ENCODE data around the gene MROH7.

The MROH7 gene

DNA sequence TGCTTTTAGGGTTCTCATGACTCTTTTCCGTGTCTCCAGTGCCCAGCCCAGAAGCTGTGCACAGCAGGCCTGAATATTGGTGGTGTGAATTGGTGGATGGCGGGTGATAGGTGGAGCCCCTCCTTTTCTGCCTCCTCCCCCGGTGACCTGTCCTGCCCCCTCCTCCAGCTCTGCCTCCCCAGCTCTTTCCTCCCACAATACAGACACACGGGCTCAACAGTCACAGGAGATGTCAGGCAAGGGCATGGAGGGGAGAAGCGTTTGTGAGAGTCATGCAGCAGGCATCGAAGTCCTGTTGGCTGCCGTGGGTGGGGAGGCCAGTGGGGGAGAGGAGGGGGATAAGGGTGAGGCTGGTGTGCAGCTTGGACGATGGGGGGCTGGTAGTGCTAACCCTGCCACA, 56.8 kb downstream of the MROH7 start:
- DNase-seq (ENCODE audit: low read depth), result no peak

- no peak for DNase-seq (ENCODE audit: low read depth)
Measured at GRCh38 chr1:54699936-54700525, 58.4 kb downstream of the MROH7 start.

GRCh38 chr1:54701066-54701465, 59.5 kb downstream of the MROH7 start:
- no peak for DNase-seq (ENCODE audit: low read depth)

GRCh38 chr1:54701996-54702395, 60.4 kb downstream of the MROH7 start:
- DNase-seq (ENCODE audit: low read depth), result no peak

GRCh38 chr1:54703471-54703870, 61.9 kb downstream of the MROH7 start:
- DNase-seq (ENCODE audit: low read depth), result no peak

DNA sequence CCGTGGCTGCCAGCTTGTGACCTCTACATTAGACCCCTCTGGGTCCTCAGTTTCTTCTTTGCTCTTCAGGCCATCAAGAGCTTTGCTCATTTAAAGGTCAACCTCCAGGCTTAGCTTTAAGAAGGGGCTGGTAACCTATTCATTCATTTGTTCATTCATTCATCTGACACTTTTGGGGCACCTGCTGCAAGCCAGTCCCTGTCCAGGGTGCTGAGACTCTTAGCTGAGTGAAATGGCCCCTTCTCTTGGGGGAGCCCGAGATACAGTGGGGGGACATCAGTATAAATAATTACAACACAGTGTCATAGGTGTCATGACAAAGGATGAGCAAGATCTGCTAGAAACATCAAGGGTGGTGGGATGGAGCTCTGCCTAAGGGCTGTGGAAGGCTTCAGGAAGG, 63.6 kb downstream of the MROH7 start:
- no peak for DNase-seq (ENCODE audit: low read depth)

DNA sequence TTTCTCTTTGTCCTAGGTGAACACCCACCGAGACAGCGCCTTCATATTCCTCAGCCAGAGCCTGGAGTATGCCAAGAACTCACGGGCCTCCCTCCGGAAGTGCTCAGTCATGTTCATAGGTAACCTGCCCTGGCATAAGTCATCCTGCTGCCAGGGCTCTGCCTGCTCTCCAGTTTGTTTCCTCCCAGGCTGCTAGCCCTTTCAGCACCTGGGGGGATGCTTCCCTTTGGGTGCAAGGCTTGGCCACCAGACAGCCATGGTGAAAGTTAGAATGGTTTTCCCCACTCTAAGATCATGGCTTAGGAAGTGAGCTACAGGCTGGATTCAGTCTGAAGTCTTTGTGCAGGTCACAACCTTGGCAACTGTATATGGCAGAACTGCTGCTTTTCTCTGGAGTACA, 64.8 kb downstream of the MROH7 start:
- DNase-seq (ENCODE audit: low read depth), result no peak

- no peak for DNase-seq (ENCODE audit: low read depth)
Measured at GRCh38 chr1:54708385-54708784, 66.8 kb downstream of the MROH7 start.

DNA sequence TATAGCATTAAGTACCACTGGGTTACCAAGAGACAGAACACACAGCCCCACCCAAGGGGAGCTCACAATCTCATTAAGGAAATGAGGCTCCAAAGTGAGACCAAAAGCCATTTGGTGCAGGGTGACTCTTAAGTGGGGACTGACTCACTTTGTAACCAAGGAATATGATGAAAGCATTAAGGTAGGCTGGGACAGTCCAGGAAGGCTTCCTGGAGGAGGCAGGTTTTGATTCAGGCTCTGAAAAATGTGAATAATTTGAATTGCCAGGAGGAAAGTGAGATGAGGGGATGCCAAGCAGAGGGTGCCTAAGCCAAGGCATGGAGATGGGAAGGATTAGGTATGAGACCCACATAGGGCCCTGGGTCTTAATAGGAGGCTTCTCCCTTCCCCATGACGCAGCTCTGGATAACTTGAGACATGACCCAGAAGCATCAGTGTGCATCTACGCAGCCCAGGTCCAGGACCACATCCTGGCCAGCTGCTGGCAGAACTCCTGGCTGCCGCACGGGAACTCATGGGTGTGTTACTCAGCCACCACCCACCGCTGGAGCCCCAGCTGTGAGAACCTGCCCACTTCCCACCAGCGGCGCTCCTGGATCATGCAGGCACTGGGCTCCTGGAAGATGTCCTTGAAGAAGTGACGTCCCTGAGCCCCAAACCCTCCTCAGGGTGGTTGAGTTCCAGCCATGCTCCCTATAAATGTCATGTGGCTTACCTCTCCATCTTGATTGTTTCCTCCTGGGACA, 68.1 kb downstream of the MROH7 start:
- no peak for DNase-seq (ENCODE audit: low read depth)

DNA sequence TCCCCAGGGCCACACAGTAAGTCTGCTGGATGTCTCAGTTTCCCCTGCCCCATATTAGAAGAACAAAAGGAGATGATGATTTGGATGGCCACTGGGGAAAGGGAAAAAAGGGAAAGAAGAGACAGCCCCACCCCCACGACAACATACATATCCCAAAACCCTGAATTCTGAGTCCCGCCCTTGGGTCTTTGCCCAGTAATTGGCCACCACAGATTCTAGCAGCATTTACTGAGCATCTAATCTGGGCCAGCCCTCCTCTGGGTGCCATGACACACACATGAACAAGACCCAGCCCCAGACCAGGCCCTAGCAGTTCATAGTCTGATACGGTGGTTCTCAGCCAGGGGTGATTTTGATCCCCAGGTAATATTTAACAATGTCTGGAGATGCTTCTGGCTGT, 68.8 kb downstream of the MROH7 start:
- no peak for DNase-seq (ENCODE audit: low read depth)

DNA sequence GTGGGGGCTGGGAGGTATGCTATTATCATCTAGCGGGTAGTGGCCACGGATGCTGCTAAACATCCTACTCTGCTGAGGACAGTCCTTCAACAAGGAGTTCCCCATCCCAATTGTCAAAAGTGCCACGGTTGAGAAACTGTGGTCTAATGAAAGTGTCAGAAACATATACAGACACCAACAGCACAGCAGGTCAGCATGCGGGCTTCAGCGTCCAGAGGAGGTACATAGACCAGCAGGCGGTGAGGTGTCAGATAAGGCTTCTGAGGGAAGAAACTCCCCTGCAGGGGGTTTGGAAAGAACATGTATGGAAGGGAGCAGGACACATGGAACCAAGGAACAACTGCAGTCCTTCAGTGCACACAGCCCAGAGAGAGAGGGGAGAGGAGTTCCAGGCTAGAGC, 69.3 kb downstream of the MROH7 start:
- no peak for DNase-seq (ENCODE audit: low read depth)

DNA sequence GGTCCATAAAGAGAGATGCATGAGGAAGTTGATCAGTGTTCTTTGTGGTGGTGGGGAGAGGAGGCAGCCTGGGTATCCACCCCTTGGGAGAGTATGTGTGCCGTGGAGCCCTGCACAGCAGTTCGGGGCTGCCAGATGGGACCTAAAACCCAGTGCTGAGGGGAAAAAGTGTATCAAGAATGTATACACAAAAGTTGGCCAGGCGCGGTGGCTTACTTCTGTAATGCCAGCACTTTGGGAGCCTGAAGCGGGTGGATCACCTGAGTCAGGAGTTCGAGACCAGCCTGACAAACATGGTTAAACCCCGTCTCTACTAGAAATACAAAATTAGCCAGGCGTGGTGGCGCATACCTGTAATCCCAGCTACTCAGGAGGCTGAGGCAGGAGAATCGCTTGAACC, 70.0 kb downstream of the MROH7 start:
- no peak for DNase-seq (ENCODE audit: low read depth)

GRCh38 chr1:54714881-54715492, 73.4 kb downstream of the MROH7 start:
- DNase-seq (ENCODE audit: low read depth), result no peak

- peak; percentile 82 for DNase-seq (ENCODE audit: low read depth)
Measured at GRCh38 chr1:54715493-54716298, 74.1 kb downstream of the MROH7 start, which contains the start of gene TTC4. Gene TTC4, plus strand, starts transcription at chr1:54715861. Its CDS starts 48 bp downstream, at chr1:54715909.

DNA sequence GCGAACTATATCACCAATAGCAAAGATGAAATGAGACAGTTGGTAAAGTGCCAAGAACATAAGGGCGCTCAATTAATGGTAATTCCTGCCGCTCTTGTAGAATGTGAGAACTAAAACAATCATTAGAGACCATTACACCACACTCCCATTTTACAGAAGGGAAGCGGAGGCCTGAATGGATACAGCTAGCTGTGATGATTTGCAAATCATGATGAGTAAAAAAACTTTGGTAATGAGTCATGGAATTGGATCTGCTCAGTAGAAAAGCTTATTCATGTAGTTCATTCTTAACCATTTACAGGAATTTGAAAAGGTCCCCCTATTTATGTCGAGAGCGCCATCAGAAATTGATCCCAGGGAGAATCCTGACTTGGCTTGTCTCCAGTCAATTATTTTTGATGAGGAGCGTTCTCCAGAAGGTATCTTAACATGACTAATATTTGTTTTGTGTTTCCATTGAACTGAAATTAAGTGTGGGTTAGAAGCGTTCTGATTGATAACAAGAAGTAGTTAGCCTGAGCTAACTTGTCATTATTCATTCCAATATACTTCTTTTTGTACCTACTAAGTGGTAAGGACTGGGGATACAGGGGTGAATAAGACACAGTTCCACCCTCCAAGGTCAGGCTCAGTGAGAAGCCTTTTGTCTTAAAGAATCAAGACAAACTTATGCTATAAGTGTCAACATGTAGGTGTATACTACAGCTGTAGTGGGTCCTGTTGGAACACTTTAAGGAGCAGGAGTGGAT, 74.9 kb downstream of the MROH7 start:
- DNase-seq (ENCODE audit: low read depth), result no peak

DNA sequence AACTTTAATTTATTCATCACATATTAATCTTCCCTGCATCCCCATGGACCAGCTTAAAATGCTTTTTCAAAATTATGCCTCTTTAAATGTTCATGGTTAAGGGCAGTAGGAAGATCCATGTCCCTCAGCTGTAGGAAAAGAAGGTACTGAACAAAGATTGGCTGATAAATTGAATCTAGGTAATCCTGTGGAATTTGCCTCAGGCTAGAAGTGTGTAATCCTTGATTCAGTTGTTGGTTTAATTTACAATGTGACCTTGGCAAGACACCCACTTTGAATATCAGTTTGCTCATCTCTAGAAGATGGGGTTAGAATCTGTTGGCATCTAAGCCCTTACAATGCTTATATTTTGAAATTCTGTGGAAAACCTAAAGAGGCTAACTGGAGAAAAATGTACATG, 80.1 kb downstream of the MROH7 start:
- no peak for DNase-seq (ENCODE audit: low read depth)

GRCh38 chr1:54723985-54724384, 82.4 kb downstream of the MROH7 start:
- no peak for DNase-seq (ENCODE audit: low read depth)

GRCh38 chr1:54724771-54725170, 83.2 kb downstream of the MROH7 start:
- no peak for DNase-seq (ENCODE audit: low read depth)

GRCh38 chr1:54728027-54728426, 86.4 kb downstream of the MROH7 start:
- no peak for DNase-seq (ENCODE audit: low read depth)

DNA sequence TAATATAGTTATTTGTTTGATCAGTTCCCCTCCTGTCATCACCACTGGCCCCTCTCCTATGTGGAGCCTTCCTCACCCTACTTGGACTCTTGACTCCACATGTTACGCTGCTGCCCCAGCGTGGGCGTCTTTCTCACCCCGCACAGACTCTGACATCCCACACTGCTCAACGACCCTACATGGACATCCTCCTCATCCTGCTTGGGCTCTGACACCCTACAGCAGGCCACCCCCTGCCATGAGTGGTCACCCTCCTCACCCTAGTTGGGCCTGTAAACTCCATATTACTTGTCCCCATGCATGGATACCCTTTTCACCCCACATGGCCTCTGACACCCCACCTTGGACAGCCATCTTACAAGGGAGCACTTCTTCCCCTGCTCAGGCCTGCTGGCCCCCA, 95.1 kb downstream of the MROH7 start:
- DNase-seq (ENCODE audit: low read depth), result no peak

- no peak for DNase-seq (ENCODE audit: low read depth)
Measured at GRCh38 chr1:54738244-54738643, 96.7 kb downstream of the MROH7 start.

DNA sequence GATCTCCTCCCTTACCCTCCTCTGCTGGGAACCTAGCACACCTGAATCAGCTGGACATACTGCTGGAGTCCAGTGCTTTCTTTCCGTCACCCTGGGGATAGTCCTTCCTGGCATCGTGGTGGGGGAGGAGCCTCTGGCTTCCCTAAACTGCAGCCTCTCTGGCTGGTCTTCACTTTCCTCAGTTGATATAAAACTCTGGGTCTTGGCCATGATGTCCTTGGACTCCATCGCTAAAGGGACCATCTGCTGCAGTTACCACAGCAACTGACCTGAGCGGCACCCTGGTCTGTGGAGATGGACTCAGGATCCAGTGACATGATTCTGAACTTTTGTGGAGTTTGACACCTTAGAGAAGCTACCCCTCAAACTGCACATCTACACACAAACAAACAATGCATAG, 99.9 kb downstream of the MROH7 start:
- DNase-seq (ENCODE audit: low read depth), result no peak
